Loucy (cell line): ENCODE data around the gene CCT6A.

Experiments
- H2AFZ ChIP-seq: fragments of 200-600 bp; sonication (generic); 2 replicates; pipeline ENCODE4 v1.6.0; 2016; ENCODE audit warnings: antibody characterized with exemption, mild to moderate bottlenecking, low read length, moderate library complexity
- H3F3A ChIP-seq: fragments of 200-600 bp; 2 replicates; pipeline ENCODE4 v1.6.0; 2016; ENCODE audit warnings: antibody characterized with exemption, low read depth, mild to moderate bottlenecking
- H3K27me3 ChIP-seq: fragments of 200-600 bp; sonication (generic); 2 replicates; pipeline ENCODE4 v1.6.1; 2014; ENCODE audit warnings: low read length, mild to moderate bottlenecking; ENCODE audit not compliant: insufficient read depth, poor library complexity, severe bottlenecking
- H3K36me3 ChIP-seq: fragments of 200-600 bp; sonication (generic); 2 replicates; pipeline ENCODE4 v1.6.1; 2016; ENCODE audit warnings: low read length; ENCODE audit not compliant: insufficient read depth
- H3K4me1 ChIP-seq: fragments of 200-600 bp; sonication (generic); 2 replicates; pipeline ENCODE4 v1.5.1; 2014; ENCODE audit warnings: low read length, mild to moderate bottlenecking; ENCODE audit not compliant: insufficient read depth, poor library complexity, severe bottlenecking
- H3K4me2 ChIP-seq: fragments of 200-600 bp; sonication (generic); 2 replicates; pipeline ENCODE4 v1.6.0; 2014; ENCODE audit warnings: antibody characterized with exemption, low read length, low read depth, mild to moderate bottlenecking; ENCODE audit not compliant: poor library complexity, severe bottlenecking
- H3K4me3 ChIP-seq: fragments of 200-600 bp; sonication (generic); 2 replicates; pipeline ENCODE4 v1.5.1; 2014; ENCODE audit warnings: low read length, mild to moderate bottlenecking, mixed read lengths; ENCODE audit not compliant: poor library complexity, severe bottlenecking
- H3K79me2 ChIP-seq: fragments of 200-600 bp; sonication (generic); 2 replicates; pipeline ENCODE4 v1.6.1; 2014; ENCODE audit warnings: low read length; ENCODE audit not compliant: insufficient read depth
- H3K9ac ChIP-seq: fragments of 200-600 bp; sonication (generic); 2 replicates; pipeline ENCODE4 v1.6.0; 2014; ENCODE audit warnings: mild to moderate bottlenecking, low read depth, low read length, moderate library complexity; ENCODE audit not compliant: poor library complexity, severe bottlenecking
- H3K9me2 ChIP-seq: fragments of 200-600 bp; sonication (generic); replicated peaks from 2 replicates; pipeline ENCODE4 v1.6.1; 2016; ENCODE audit warnings: low read depth, low read length, mixed read lengths
- H3K9me3 ChIP-seq: fragments of 200-600 bp; sonication (generic); 2 replicates; pipeline ENCODE4 v1.6.1; 2014; ENCODE audit warnings: mild to moderate bottlenecking, antibody characterized with exemption, low read length, low read depth; ENCODE audit not compliant: insufficient read depth
- H4K20me1 ChIP-seq: fragments of 200-600 bp; sonication (generic); 2 replicates; pipeline ENCODE4 v1.6.0; 2014; ENCODE audit warnings: antibody characterized with exemption, low read length, mild to moderate bottlenecking; ENCODE audit not compliant: insufficient read depth, poor library complexity, severe bottlenecking
- EZH2phosphoT487 ChIP-seq: fragments of 200-600 bp; IDR thresholded peaks from 2 replicates; pipeline ENCODE4 v1.6.1; 2018; ENCODE audit warnings: antibody characterized with exemption, mild to moderate bottlenecking, moderate library complexity, borderline replicate concordance
- TF ChIP-seq, protein P1 (sequence below): fragments of 200-600 bp; sonication (generic); conservative IDR thresholded peaks from 2 replicates; pipeline ENCODE4 v1.5.1; 2014; ENCODE audit warnings: mild to moderate bottlenecking, antibody characterized with exemption, low read length

The CCT6A gene, protein sequence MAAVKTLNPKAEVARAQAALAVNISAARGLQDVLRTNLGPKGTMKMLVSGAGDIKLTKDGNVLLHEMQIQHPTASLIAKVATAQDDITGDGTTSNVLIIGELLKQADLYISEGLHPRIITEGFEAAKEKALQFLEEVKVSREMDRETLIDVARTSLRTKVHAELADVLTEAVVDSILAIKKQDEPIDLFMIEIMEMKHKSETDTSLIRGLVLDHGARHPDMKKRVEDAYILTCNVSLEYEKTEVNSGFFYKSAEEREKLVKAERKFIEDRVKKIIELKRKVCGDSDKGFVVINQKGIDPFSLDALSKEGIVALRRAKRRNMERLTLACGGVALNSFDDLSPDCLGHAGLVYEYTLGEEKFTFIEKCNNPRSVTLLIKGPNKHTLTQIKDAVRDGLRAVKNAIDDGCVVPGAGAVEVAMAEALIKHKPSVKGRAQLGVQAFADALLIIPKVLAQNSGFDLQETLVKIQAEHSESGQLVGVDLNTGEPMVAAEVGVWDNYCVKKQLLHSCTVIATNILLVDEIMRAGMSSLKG

DNA sequence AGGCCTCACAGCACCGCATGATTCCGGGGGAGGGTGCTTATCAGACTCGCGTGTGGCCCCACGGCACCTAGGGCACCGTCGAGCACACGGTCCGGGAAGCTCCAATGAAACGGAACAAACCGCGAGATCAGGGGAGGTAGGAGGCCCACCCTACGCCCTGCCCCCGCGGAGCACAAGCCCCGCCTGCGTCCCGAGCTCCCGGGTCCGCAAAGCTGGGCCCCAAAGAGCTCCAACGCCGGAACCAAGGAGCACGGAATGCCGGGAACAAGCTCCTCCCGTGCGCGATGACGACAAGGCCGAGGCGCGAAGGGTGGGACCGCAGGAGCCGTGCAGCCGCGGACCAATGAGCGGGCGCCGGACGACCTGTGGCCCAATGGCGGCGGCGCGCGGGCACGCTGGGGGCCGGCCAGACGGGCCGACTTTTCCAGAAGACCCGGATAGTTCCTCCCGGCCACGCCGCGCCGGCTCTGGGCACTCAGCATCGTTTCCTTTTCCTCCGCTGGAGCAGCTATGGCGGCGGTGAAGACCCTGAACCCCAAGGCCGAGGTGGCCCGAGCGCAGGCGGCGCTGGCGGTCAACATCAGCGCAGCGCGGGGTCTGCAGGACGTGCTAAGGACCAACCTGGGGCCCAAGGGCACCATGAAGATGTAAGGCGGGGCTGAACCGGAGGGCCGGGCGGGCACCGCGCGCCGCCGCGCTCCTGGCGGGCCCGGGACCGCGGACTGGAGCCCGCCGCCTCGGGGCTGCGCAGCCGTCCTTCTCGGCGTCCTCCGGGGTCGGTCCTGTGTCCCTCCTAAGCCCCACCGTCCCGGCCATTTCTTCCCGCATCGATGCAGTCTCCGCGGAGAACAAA, at the start of gene CCT6A, which contains the start of gene PSPH:
Gene CCT6A, plus strand, starts transcription at position 427 of the 853 bp plus-strand sequence. Its CDS starts 84 bp downstream, at position 511.
Gene PSPH, minus strand, starts transcription at position 106 of the 853 bp plus-strand sequence. CDS start 30,232 bp downstream, outside the sequence.
- no peaks in the 10 kb centered on the region for H3F3A ChIP-seq
- H3K4me1 ChIP-seq = peaks cover 40% of the 10 kb centered on the region
- peak within 1 kb of the TSS; percentile 79 for H2AFZ ChIP-seq
- H3K27me3 ChIP-seq = peaks cover 5% of the 10 kb centered on the region
- H3K36me3 ChIP-seq = peaks cover 20% of the 10 kb centered on the region
- H3K4me3 ChIP-seq = peak within 1 kb of the TSS; percentile 100
- peaks cover 47% of the 10 kb centered on the region for H4K20me1 ChIP-seq
- no peaks in the 10 kb centered on the region for H3K9me2 ChIP-seq
- H3K4me2 ChIP-seq = peak within 1 kb of the TSS; percentile 90
- no peaks in the 10 kb centered on the region for H3K9me3 ChIP-seq
- H3K9ac ChIP-seq = peak within 1 kb of the TSS; percentile 98
- TF ChIP-seq EZH2phosphoT487 = no peak
- TF ChIP-seq, protein P1, sequence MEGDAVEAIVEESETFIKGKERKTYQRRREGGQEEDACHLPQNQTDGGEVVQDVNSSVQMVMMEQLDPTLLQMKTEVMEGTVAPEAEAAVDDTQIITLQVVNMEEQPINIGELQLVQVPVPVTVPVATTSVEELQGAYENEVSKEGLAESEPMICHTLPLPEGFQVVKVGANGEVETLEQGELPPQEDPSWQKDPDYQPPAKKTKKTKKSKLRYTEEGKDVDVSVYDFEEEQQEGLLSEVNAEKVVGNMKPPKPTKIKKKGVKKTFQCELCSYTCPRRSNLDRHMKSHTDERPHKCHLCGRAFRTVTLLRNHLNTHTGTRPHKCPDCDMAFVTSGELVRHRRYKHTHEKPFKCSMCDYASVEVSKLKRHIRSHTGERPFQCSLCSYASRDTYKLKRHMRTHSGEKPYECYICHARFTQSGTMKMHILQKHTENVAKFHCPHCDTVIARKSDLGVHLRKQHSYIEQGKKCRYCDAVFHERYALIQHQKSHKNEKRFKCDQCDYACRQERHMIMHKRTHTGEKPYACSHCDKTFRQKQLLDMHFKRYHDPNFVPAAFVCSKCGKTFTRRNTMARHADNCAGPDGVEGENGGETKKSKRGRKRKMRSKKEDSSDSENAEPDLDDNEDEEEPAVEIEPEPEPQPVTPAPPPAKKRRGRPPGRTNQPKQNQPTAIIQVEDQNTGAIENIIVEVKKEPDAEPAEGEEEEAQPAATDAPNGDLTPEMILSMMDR = no peak
- peaks cover 66% of the 10 kb centered on the region for H3K79me2 ChIP-seq

DNA sequence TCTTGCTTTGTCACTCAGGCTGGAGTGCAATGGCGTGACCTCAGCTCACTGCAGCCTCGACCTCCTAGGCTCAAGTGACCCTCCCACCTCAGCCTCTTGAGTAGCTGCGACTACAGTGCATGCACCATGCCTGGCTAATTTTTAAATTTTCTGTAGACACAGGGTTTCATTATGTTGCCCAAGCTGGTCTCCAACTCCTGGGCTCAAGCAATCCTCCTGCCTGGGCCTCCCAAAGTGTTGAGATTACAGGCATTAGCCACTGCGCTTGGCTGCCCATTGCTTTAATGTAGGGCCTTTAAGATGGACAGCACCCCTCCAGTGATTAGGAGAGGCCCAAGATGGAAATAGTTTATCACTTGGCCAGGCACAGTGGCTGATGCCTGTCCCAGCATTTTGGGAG, 47.8 kb upstream of the CCT6A start:
- TF ChIP-seq, protein P1 = no peak
- TF ChIP-seq EZH2phosphoT487 = no peak
- H4K20me1 ChIP-seq = no peaks in the 10 kb centered on the region
- no peak overlapping the region for H2AFZ ChIP-seq
- no peaks in the 10 kb centered on the region for H3K9me3 ChIP-seq
- H3K79me2 ChIP-seq = no peaks in the 10 kb centered on the region
- H3K36me3 ChIP-seq = peaks cover 10% of the 10 kb centered on the region; the same call in 1 of the 2 replicates
- H3K4me3 ChIP-seq = no peak overlapping the region
- no peaks in the 10 kb centered on the region for H3K9me2 ChIP-seq
- H3K4me2 ChIP-seq = no peak overlapping the region
- H3F3A ChIP-seq = no peaks in the 10 kb centered on the region
- no peak overlapping the region for H3K9ac ChIP-seq
- H3K4me1 ChIP-seq = no peaks in the 10 kb centered on the region
- no peaks in the 10 kb centered on the region for H3K27me3 ChIP-seq

DNA sequence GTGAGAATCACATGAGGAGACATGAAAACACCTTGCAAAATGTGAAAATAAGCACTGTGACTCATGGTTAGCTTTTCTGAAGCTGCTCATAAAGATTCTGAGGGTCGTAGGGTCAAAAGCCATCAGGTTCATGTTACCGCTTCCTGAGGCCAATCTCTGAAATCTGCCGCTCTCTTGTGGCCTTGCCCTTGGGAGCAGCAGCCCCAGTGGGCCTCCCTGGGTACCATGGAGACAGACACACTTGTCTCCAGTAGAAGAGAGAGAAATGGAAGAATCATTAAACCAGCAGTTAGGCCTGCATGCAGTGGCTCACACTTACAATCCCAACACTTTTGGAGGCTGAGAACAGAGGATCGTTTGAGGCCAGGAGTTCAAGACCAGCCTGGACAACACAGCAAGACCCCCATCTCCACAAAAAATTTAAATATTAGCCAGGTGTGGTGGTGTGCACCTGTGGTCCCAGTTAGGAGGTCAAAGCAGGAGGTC, 44.4 kb upstream of the CCT6A start:
- Histone ChIP-seq H3K4me3 (no peak overlapping the region), H3K27me3 (no peaks in the 10 kb centered on the region), H3K36me3 (no peaks in the 10 kb centered on the region), H3K9ac (no peak overlapping the region), H2AFZ (no peak overlapping the region), H3K79me2 (no peaks in the 10 kb centered on the region), H3K9me3 (no peaks in the 10 kb centered on the region), H4K20me1 (no peaks in the 10 kb centered on the region), H3F3A (no peaks in the 10 kb centered on the region), H3K4me1 (no peaks in the 10 kb centered on the region), H3K4me2 (no peak overlapping the region), H3K9me2 (no peaks in the 10 kb centered on the region)
- TF ChIP-seq, protein P1 = no peak
- TF ChIP-seq EZH2phosphoT487 = no peak
